ENCODE results near the gene ZNF333. TPM values are rescaled to one million over a fixed set of nuclear protein-coding genes. Genes with fewer than 3 reads are reported as not detected.

The ZNF333 gene
- 30.4 and 39.1 TPM in 2 replicates for total RNA-seq

DNA sequence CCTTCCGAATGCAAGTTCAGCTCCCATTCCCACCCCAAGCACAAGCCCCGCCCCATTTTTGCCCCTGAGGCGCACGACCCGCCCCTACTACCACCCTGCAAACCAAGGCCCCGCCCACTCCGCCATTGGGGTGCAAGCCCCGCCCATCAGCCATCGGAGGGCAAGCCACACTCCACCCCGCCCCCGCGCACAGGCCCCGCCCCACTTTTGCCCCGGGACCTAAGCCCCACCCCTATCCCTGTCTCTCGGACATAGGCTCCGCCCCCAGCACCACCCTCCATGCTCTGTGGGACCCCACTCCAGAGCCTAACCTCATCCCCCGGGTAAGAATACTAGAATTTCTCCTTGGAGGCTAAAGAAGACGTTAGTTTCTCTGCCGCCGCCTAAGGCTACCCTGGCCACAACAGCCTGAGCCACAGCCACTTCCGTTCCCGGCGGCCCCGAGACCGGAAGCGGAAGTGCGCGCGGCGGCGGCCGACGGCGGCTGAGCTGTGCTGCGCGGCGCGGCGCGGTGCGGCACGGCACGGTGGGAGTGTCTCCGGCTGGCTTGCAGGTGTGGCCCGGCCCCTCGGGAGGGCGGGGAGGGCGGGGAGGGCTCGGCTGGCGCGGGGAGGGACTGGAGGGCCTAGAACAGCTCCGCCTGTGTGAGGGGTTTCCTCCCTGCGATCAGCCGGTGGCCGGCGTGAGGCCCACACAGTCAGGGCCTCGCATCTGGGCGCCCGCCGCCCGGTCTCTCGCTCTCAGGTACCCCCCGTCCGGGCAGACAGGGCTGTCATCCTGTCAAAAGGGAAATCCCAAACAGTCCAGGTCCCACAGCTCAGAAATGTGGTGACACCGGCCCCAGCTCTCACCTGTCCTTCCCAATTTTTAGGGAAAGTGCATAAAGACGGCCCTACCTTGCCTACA is at the start of gene ZNF333:
Gene ZNF333 (plus strand): TSS at position 451 of the 906 bp plus-strand sequence. CDS start 3,444 bp downstream, outside the sequence.

DNA sequence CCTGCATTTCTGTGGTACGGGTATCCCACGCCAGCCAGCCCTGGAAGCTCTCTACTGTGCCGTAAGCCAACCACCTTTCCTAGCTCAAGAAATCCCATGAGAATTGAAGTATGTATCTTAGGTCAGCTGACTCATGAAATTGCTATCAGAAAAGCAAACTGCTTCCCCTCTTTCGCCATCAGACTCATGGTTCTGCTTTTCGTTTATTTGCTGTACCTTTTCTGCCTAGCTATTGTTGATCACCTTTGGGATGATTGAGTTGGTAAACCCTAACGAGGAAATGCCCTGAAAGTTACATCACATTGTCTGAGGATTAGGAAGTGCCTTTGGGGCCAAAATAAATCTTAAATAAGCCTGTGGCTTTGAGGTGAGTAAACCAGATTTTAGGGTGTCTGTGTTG is 15.1 kb upstream of the ZNF333 start, which contains the start of gene ADGRE3:
Gene ADGRE3 (minus strand): TSS at position 81 of the 400 bp plus-strand sequence. CDS start 74 bp downstream, at position 7.

DNA sequence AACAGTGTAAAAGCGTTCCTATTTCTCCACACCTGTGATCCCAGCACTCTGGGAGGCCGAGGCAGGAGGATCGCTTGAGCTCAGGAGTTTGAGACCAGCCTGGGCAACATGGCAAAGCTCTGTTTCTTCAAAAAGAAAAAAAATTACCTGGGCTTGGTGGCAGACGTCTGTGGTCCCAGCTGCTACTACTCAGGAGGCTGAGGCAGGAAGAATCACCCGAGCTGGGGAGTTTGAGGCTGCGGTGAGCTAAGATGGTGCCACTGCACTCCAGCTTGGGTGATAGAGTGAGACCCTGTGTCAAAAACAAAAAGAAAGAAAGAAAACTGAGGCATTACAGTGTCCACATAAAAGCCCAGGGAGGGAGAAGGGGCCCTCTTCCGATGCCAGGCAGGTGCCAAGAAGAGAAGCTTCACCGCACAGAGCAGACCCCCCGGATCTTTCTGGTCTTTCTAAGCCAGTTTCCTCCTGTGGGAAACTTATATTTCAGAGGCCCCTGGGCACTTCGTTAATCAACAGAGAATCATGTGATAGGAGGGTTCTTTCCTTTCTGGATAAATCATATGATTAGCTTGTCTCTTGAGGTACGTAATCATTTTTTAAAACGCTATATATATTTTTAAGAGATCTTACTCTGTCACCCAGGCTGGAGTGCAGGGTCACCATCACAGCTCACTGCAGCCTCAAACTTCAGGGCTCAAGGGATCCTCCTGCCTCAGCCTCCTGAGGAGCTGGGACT is 88.4 kb downstream of the ZNF333 start, which contains the start of gene ADGRE2:
Gene ADGRE2 (minus strand): TSS at position 451 of the 736 bp plus-strand sequence. CDS start 1,804 bp downstream, outside the sequence.

Other genes with a start within 250 kb of the ZNF333 start
- gene PTGER1, start 214.7 kb upstream of the ZNF333 start, total RNA-seq: 0.32 and 1.1 TPM in 2 replicates
- gene GIPC1, start 193.9 kb upstream of the ZNF333 start, total RNA-seq: 125 and 129 TPM in 2 replicates
- gene DNAJB1, start 171.7 kb upstream of the ZNF333 start, total RNA-seq: 72.7 and 76.3 TPM in 2 replicates
- gene TECR, start 160.5 kb upstream of the ZNF333 start, total RNA-seq: 38.0 and 54.5 TPM in 2 replicates
- gene NDUFB7, start 118.0 kb upstream of the ZNF333 start, total RNA-seq: 164 and 202 TPM in 2 replicates
- gene CLEC17A, start 107.0 kb upstream of the ZNF333 start, total RNA-seq: not detected in 2 replicates
- gene ADGRE3, start 15.2 kb upstream of the ZNF333 start, total RNA-seq: not detected in 2 replicates
- gene ADGRE2, start 88.5 kb downstream of the ZNF333 start, total RNA-seq: 0.16 TPM in 1 of 2 replicates, not detected in the other
- not detected in 2 replicates for gene OR7A5, start 145.1 kb downstream of the ZNF333 start, total RNA-seq
- not detected in 2 replicates for gene OR7C1, start 145.1 kb downstream of the ZNF333 start, total RNA-seq
- gene OR7A10, start 158.9 kb downstream of the ZNF333 start, total RNA-seq: not detected in 2 replicates
- gene OR7A17, start 196.1 kb downstream of the ZNF333 start, total RNA-seq: not detected in 2 replicates